IMR-90 (cell line): Measurements from ENCODE around the gene UMODL1.

ENCODE experiments used
- BHLHE40 ChIP-seq: fragments of 150-350 bp; IDR thresholded peaks from 2 replicates; pipeline ENCODE4 v1.6.1; 2016; ENCODE audit warnings: mild to moderate bottlenecking, low read depth, low read length
- CEBPB ChIP-seq: IDR thresholded peaks from 2 replicates; pipeline ENCODE4 v1.6.1; 2012; ENCODE audit warnings: low read depth, low read length, improper control_type of control experiment
- CHD1 ChIP-seq: IDR thresholded peaks from 2 replicates; pipeline ENCODE4 v1.6.1; 2012; ENCODE audit warnings: low read depth, low read length, improper control_type of control experiment
- MAFK ChIP-seq: IDR thresholded peaks from 2 replicates; pipeline ENCODE4 v1.6.1; 2012; ENCODE audit warnings: low read depth, low read length, improper control_type of control experiment
- MXI1 ChIP-seq: IDR thresholded peaks from 2 replicates; pipeline ENCODE4 v1.6.1; 2012; ENCODE audit warnings: low read depth, mild to moderate bottlenecking, low read length, moderate library complexity, borderline replicate concordance
- POLR2A ChIP-seq: IDR thresholded peaks from 2 replicates; pipeline ENCODE4 v1.6.1; 2012; ENCODE audit warnings: mild to moderate bottlenecking, low read depth, low read length
- RAD21 ChIP-seq: IDR thresholded peaks from 2 replicates; pipeline ENCODE4 v1.6.1; 2012; ENCODE audit warnings: low read length, improper control_type of control experiment
- RFX5 ChIP-seq: IDR thresholded peaks from 2 replicates; pipeline ENCODE4 v1.8.0; 2012; ENCODE audit warnings: low read depth, mild to moderate bottlenecking, low read length, moderate library complexity
- SMC3 ChIP-seq: fragments of 150-350 bp; IDR thresholded peaks from 2 replicates; pipeline ENCODE4 v1.6.1; 2016; ENCODE audit warnings: low read depth, mild to moderate bottlenecking, antibody characterized with exemption, low read length, moderate library complexity
- TF ChIP-seq, protein P1 (sequence below): conservative IDR thresholded peaks from 2 replicates; pipeline ENCODE4 v1.5.1; 2012; ENCODE audit warnings: mild to moderate bottlenecking, low read depth, low read length, improper control_type of control experiment
- TF ChIP-seq, protein P2 (sequence below): fragments of 150-350 bp; IDR thresholded peaks from 2 replicates; pipeline ENCODE4 v1.6.1; 2016; ENCODE audit warnings: low read depth, mild to moderate bottlenecking, low read length, moderate library complexity, borderline replicate concordance

DNA sequence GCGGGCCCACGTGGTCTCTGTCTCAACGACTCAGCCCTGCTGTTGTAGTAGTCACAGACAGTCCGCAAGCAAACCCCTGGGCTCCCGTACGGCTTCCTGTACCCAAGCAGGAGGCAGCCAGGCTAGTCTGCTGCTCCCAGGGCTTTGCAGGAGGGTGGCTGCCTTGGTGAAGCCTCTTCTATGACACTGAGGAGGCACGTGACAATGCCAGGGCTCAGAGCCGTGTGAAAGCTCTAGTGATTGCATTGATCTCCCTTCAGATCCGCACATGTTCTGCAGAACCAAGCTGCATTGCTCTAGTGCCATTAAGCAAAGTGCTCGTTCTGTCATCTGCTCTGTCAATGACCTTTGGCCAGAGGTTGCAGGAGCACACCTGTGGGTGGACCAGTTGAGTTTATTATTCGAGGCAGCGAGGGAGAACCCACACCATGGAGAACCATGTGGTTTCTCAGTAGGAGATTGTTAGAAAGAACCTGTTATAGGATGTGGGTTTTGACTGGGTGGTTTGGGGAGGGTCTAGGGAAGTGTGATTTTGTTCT, 18.0 kb downstream of the UMODL1 start:
- TF ChIP-seq, protein P1, sequence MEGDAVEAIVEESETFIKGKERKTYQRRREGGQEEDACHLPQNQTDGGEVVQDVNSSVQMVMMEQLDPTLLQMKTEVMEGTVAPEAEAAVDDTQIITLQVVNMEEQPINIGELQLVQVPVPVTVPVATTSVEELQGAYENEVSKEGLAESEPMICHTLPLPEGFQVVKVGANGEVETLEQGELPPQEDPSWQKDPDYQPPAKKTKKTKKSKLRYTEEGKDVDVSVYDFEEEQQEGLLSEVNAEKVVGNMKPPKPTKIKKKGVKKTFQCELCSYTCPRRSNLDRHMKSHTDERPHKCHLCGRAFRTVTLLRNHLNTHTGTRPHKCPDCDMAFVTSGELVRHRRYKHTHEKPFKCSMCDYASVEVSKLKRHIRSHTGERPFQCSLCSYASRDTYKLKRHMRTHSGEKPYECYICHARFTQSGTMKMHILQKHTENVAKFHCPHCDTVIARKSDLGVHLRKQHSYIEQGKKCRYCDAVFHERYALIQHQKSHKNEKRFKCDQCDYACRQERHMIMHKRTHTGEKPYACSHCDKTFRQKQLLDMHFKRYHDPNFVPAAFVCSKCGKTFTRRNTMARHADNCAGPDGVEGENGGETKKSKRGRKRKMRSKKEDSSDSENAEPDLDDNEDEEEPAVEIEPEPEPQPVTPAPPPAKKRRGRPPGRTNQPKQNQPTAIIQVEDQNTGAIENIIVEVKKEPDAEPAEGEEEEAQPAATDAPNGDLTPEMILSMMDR, result no peak
- TF ChIP-seq MXI1 (no peak), POLR2A (no peak), CEBPB (no peak), RFX5 (no peak), BHLHE40 (no peak), MAFK (no peak), CHD1 (no peak), RAD21 (no peak), SMC3 (no peak)
- TF ChIP-seq, protein P2, sequence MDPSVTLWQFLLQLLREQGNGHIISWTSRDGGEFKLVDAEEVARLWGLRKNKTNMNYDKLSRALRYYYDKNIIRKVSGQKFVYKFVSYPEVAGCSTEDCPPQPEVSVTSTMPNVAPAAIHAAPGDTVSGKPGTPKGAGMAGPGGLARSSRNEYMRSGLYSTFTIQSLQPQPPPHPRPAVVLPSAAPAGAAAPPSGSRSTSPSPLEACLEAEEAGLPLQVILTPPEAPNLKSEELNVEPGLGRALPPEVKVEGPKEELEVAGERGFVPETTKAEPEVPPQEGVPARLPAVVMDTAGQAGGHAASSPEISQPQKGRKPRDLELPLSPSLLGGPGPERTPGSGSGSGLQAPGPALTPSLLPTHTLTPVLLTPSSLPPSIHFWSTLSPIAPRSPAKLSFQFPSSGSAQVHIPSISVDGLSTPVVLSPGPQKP, result no peak
